Tibial nerve (tissue), 4 donors: ENCODE data around the gene UGGT1.
"Not testable (repeated sequence)": the region's sequence is repeated elsewhere in the genome, so short reads cannot be mapped to it uniquely, and the experiment has no call there.

Experiments used
- EP300 ChIP-seq, 2 donors: sonication (generic); formaldehyde crosslinking; IDR thresholded peaks; one replicate each; pipeline ENCODE4 v1.6.1; 2017; ENCODE audit warnings: antibody characterized with exemption in 2 of 2, mild to moderate bottlenecking in 1 of 2
- POLR2A ChIP-seq, 2 donors: fragments of 450-650 bp; IDR thresholded peaks; one replicate each; pipeline ENCODE4 v1.6.1; 2017; ENCODE audit warnings: antibody characterized with exemption in 2 of 2, mild to moderate bottlenecking in 2 of 2, moderate library complexity in 2 of 2
- TF ChIP-seq, protein P1 (sequence below), 5 experiments: fragments of 200-600 bp in 3 of 5; fragments of 450-650 bp in 2 of 5; sonication (generic) in 3 of 5; IDR thresholded peaks; one replicate each; pipeline ENCODE4 v1.5.1; 2016 to 2019; ENCODE audit warnings: antibody characterized with exemption in 5 of 5, mild to moderate bottlenecking in 3 of 5, moderate library complexity in 2 of 5

DNA sequence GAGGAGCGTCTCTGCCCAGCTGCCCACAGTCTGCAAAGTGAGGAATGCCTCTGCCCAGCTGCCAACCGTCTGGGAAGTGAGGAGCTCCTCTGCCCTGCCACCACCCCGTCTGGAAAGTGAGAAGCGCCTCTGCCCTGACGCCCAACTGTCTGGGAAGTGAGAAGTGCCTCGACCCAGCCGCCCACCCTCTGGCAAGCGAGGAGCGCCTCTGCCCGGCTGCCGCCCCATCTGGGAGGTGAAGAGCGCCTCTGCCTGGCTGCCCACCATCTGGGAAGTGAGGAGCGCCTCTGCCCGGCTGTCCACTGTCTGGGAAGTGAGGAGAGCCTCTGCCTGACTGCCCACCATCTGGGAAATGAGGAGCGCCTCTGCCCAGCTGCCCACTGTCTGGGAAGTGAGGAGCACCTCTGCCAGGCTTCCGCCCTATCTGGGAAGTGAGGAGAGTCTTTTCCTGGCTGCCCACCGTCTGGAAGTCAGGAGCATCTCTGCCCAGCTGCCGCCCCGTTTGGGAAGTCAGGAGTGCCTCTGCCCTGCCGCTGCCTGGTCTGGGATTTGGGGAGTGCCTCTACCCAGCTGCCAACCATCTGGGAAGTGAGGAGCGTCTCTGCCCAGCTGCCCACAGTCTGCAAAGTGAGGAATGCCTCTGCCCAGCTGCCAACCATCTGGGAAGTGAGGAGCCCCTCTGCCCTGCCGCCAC lies 117.8 kb downstream of the UGGT1 start:
- TF ChIP-seq, protein P1, sequence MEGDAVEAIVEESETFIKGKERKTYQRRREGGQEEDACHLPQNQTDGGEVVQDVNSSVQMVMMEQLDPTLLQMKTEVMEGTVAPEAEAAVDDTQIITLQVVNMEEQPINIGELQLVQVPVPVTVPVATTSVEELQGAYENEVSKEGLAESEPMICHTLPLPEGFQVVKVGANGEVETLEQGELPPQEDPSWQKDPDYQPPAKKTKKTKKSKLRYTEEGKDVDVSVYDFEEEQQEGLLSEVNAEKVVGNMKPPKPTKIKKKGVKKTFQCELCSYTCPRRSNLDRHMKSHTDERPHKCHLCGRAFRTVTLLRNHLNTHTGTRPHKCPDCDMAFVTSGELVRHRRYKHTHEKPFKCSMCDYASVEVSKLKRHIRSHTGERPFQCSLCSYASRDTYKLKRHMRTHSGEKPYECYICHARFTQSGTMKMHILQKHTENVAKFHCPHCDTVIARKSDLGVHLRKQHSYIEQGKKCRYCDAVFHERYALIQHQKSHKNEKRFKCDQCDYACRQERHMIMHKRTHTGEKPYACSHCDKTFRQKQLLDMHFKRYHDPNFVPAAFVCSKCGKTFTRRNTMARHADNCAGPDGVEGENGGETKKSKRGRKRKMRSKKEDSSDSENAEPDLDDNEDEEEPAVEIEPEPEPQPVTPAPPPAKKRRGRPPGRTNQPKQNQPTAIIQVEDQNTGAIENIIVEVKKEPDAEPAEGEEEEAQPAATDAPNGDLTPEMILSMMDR (IDR thresholded peaks at IDR 0.05): not testable (repeated sequence)
- TF ChIP-seq POLR2A, EP300 (IDR thresholded peaks at IDR 0.05): not testable (repeated sequence)
